ENCODE data around the gene BACE1-AS. TPM values are rescaled to one million over a fixed set of nuclear protein-coding genes. Genes with fewer than 3 reads are reported as not detected.
"Not testable (repeated sequence)": the region's sequence is repeated elsewhere in the genome, so short reads cannot be mapped to it uniquely, and the experiment has no call there.

Gene BACE1-AS
- total RNA-seq, 5 donors from 2014 or later (not counting 1 experiment from before 2014, with no cell fraction given), result 4.5 to 11.3 (median 10.1) TPM

- Histone ChIP-seq H3K9me3 (no peaks in the 10 kb centered on the region), H3K4me3 (ENCODE audit: control insufficient read depth in 1 of 2, extremely low read depth in 1 of 2, low read length in 1 of 2) (no peak overlapping the region), H3K4me1 (ENCODE audit: control insufficient read depth in 1 of 2, extremely low read depth in 1 of 2, insufficient read depth in 2 of 2, low read length in 2 of 2) (peaks cover 3 to 21% of the 10 kb centered on the region in 2 experiments), H3K36me3 (ENCODE audit: control insufficient read depth in 2 of 2, extremely low read depth in 1 of 2, insufficient read depth in 1 of 2, low read length in 1 of 2) (no peaks in the 10 kb centered on the region), H3K27ac (ENCODE audit: low read length) (no peak overlapping the region), H3K27me3 (replicated peaks in 1 of 2; ENCODE audit: control insufficient read depth in 2 of 2, extremely low read depth in 1 of 2, insufficient read depth in 2 of 2, low read length in 1 of 2) (peaks cover 0 to 33% of the 10 kb centered on the region in 2 experiments)
- peaks cover 7 to 15% (median 8%) of the 10 kb centered on the region in 3 donors for H3K4me1 Mint-ChIP-seq
- POLR2A ChIA-PET, result interaction anchor here in 1 of 2 donors (0.6 to 1.1 kb wide), 3 partner anchors 8 to 13 kb away, joined by 3 to 4 read pairs (median 3); partner anchors contain the start of gene CEP164
- no peaks in the 10 kb centered on the region for H3K9me3 Mint-ChIP-seq
- H3K4me3 Mint-ChIP-seq, result no peak overlapping the region
- no peak for ATAC-seq (replicated peaks in 1 of 4)
- no peak overlapping the region for H3K27ac Mint-ChIP-seq
- WGBS (ENCODE audit: insufficient coverage), result no CpG with 5 or more reads among the region's 5 CpGs
- DNase-seq, result no peak
- CTCF ChIA-PET, result interaction anchor here in 1 of 2 donors (0.9 kb wide), 1 partner anchor 46 kb away, joined by 3 read pairs; no protein-coding TSS in a partner anchor
- H3K36me3 Mint-ChIP-seq, result no peaks in the 10 kb centered on the region
- peaks cover 18 to 24% of the 10 kb centered on the region in 2 donors for H3K27me3 Mint-ChIP-seq
Observed at GRCh38 chr11:117319214-117319840, 28.2 kb downstream of the BACE1-AS start.

GRCh38 chr11:117327255-117327566, 36.1 kb downstream of the BACE1-AS start:
- H3K4me3 Mint-ChIP-seq; H3K9me3 ChIP-seq; H3K36me3 Mint-ChIP-seq; ATAC-seq (replicated peaks in 1 of 4); H3K27me3 Mint-ChIP-seq; H3K27me3 ChIP-seq (replicated peaks in 1 of 2; ENCODE audit: control insufficient read depth in 2 of 2, extremely low read depth in 1 of 2, insufficient read depth in 2 of 2, low read length in 1 of 2); H3K9me3 Mint-ChIP-seq; H3K36me3 ChIP-seq (ENCODE audit: control insufficient read depth in 2 of 2, extremely low read depth in 1 of 2, insufficient read depth in 1 of 2, low read length in 1 of 2); DNase-seq; H3K27ac Mint-ChIP-seq: not testable (repeated sequence)
- WGBS (ENCODE audit: insufficient coverage), result 27% methylated on average over 3 of the region's 5 CpGs
- H3K4me1 Mint-ChIP-seq, result peaks cover 4 to 18% (median 10%) of the 10 kb centered on the region in 3 donors
- H3K4me3 ChIP-seq (ENCODE audit: control insufficient read depth in 1 of 2, extremely low read depth in 1 of 2, low read length in 1 of 2), result peak overlapping the region in 1 of 2 donors; percentile 70
- H3K4me1 ChIP-seq (ENCODE audit: control insufficient read depth in 1 of 2, extremely low read depth in 1 of 2, insufficient read depth in 2 of 2, low read length in 2 of 2), result peaks cover 7 to 18% of the 10 kb centered on the region in 2 experiments
- ChIA-PET CTCF (interaction anchor here in 1 of 2 donors (0.7 to 0.9 kb wide), 2 partner anchors 96 to 149 kb away, joined by 3 to 5 read pairs; partner anchors contain the start of genes PCSK7 and SIDT2), POLR2A (interaction anchor here in 1 of 2 donors (0.6 to 0.9 kb wide), 2 partner anchors 9 to 659 kb away, joined by 3 to 4 read pairs; no protein-coding TSS in a partner anchor)
- H3K27ac ChIP-seq (ENCODE audit: low read length), result peak overlapping the region; percentile 87

GRCh38 chr11:117327567-117328374, 36.6 kb downstream of the BACE1-AS start, which contains the start of gene CEP164:
TSS of gene CEP164 (plus strand) at chr11:117327854. CDS start at chr11:117338587, 10,733 bp downstream.
- DNase-seq, result peak; percentile 86 to 97 (median 93)
- H3K4me1 ChIP-seq (ENCODE audit: control insufficient read depth in 1 of 2, extremely low read depth in 1 of 2, insufficient read depth in 2 of 2, low read length in 2 of 2), result peaks cover 7 to 18% of the 10 kb centered on the region in 2 experiments
- no peak within 1 kb of the TSS for H3K27ac Mint-ChIP-seq
- ChIA-PET POLR2A (interaction anchor here in 1 of 2 donors (0.6 to 1.1 kb wide), 3 partner anchors 9 to 660 kb away, joined by 3 to 4 read pairs (median 3); partner anchors contain the start of gene ZPR1), CTCF (interaction anchor here in 1 of 2 donors (0.6 to 0.9 kb wide), 3 partner anchors 96 to 403 kb away, joined by 3 to 5 read pairs (median 3); partner anchors contain the start of genes PCSK7 and SIDT2)
- peaks cover 4% of the 10 kb centered on the region for H3K36me3 Mint-ChIP-seq
- peaks cover 7 to 21% (median 12%) of the 10 kb centered on the region in 3 donors for H3K4me1 Mint-ChIP-seq
- no peaks in the 10 kb centered on the region for H3K27me3 Mint-ChIP-seq
- WGBS (ENCODE audit: insufficient coverage), result under 1% methylated on average over 58 of the region's 64 CpGs
- peak within 1 kb of the TSS; percentile 70 to 92 for H3K4me3 ChIP-seq (ENCODE audit: control insufficient read depth in 1 of 2, extremely low read depth in 1 of 2, low read length in 1 of 2)
- no peaks in the 10 kb centered on the region for H3K36me3 ChIP-seq (ENCODE audit: control insufficient read depth in 2 of 2, extremely low read depth in 1 of 2, insufficient read depth in 1 of 2, low read length in 1 of 2)
- H3K27ac ChIP-seq (ENCODE audit: low read length), result peak within 1 kb of the TSS; percentile 87
- ATAC-seq (replicated peaks in 1 of 4), result peak; percentile 93 to 97 (median 95)
- no peaks in the 10 kb centered on the region for H3K9me3 ChIP-seq
- no peaks in the 10 kb centered on the region for H3K27me3 ChIP-seq (replicated peaks in 1 of 2; ENCODE audit: control insufficient read depth in 2 of 2, extremely low read depth in 1 of 2, insufficient read depth in 2 of 2, low read length in 1 of 2)
- no peaks in the 10 kb centered on the region for H3K9me3 Mint-ChIP-seq
- H3K4me3 Mint-ChIP-seq, result peak within 1 kb of the TSS in 2 of 3 donors; percentile 51 to 55

- no peaks in the 10 kb centered on the region for H3K27me3 Mint-ChIP-seq
- DNase-seq (peak in 3 of 35 experiments; percentile 2 to 37 (median 13)), ATAC-seq (replicated peaks in 1 of 4) (peak in 3 of 4 experiments; percentile 4 to 6 (median 5))
- H3K4me1 Mint-ChIP-seq, result peaks cover 7 to 22% (median 12%) of the 10 kb centered on the region in 3 donors
- Histone ChIP-seq H3K27ac (ENCODE audit: low read length) (peak overlapping the region; percentile 87), H3K4me3 (ENCODE audit: control insufficient read depth in 1 of 2, extremely low read depth in 1 of 2, low read length in 1 of 2) (peak overlapping the region; percentile 70 to 92), H3K27me3 (replicated peaks in 1 of 2; ENCODE audit: control insufficient read depth in 2 of 2, extremely low read depth in 1 of 2, insufficient read depth in 2 of 2, low read length in 1 of 2) (no peaks in the 10 kb centered on the region), H3K36me3 (ENCODE audit: control insufficient read depth in 2 of 2, extremely low read depth in 1 of 2, insufficient read depth in 1 of 2, low read length in 1 of 2) (no peaks in the 10 kb centered on the region), H3K4me1 (ENCODE audit: control insufficient read depth in 1 of 2, extremely low read depth in 1 of 2, insufficient read depth in 2 of 2, low read length in 2 of 2) (peaks cover 7 to 18% of the 10 kb centered on the region in 2 experiments), H3K9me3 (no peaks in the 10 kb centered on the region)
- peaks cover 4% of the 10 kb centered on the region for H3K36me3 Mint-ChIP-seq
- no peak overlapping the region for H3K4me3 Mint-ChIP-seq
- H3K27ac Mint-ChIP-seq, result no peak overlapping the region
- no peaks in the 10 kb centered on the region for H3K9me3 Mint-ChIP-seq
- POLR2A ChIA-PET, result interaction anchor here (0.6 to 1.1 kb wide), 2 partner anchors 541 to 679 kb away, joined by 3 read pairs; partner anchors contain the start of gene ZPR1 (in 1 of the 2)
- WGBS (ENCODE audit: insufficient coverage), result 20% methylated on average over 13 of the region's 15 CpGs
- CTCF ChIA-PET, result interaction anchor here in 1 of 2 donors (0.6 kb wide), 1 partner anchor 403 kb away, joined by 3 read pairs; no protein-coding TSS in a partner anchor
Observed at GRCh38 chr11:117328375-117329010, 37.3 kb downstream of the BACE1-AS start.

GRCh38 chr11:117332843-117333242, 41.7 kb downstream of the BACE1-AS start:
- POLR2A ChIA-PET, result no interaction called here
- no CpG with 5 or more reads among the region's 2 CpGs for WGBS (ENCODE audit: insufficient coverage)
- Histone ChIP-seq H3K4me1 (ENCODE audit: control insufficient read depth in 1 of 2, extremely low read depth in 1 of 2, insufficient read depth in 2 of 2, low read length in 2 of 2) (peaks cover 7 to 15% of the 10 kb centered on the region in 2 experiments), H3K27me3 (replicated peaks in 1 of 2; ENCODE audit: control insufficient read depth in 2 of 2, extremely low read depth in 1 of 2, insufficient read depth in 2 of 2, low read length in 1 of 2) (no peaks in the 10 kb centered on the region), H3K4me3 (ENCODE audit: control insufficient read depth in 1 of 2, extremely low read depth in 1 of 2, low read length in 1 of 2) (no peak overlapping the region), H3K36me3 (ENCODE audit: control insufficient read depth in 2 of 2, extremely low read depth in 1 of 2, insufficient read depth in 1 of 2, low read length in 1 of 2) (peaks cover 0 to 12% of the 10 kb centered on the region in 2 donors), H3K9me3 (no peaks in the 10 kb centered on the region), H3K27ac (ENCODE audit: low read length) (no peak overlapping the region)
- Mint-ChIP-seq H3K27ac (no peak overlapping the region), H3K9me3 (no peaks in the 10 kb centered on the region), H3K36me3 (peaks cover 25% of the 10 kb centered on the region), H3K4me1 (peaks cover 7 to 17% (median 13%) of the 10 kb centered on the region in 3 donors), H3K4me3 (no peak overlapping the region), H3K27me3 (no peaks in the 10 kb centered on the region)
- CTCF ChIA-PET, result interaction anchor here in 1 of 2 donors (0.6 kb wide), 1 partner anchor 189 kb away, joined by 3 read pairs; no protein-coding TSS in a partner anchor
- no peak for DNase-seq
- no peak for ATAC-seq (replicated peaks in 1 of 4)
